HepG2 (cell line): ENCODE data around the gene NSFL1C. TPM values are rescaled to one million over a fixed set of nuclear protein-coding genes. Genes with fewer than 3 reads are reported as not detected.

Experiments used
- ATAC-seq: fragments of 200-7000 bp; cut with Tn5 transposase; 3 replicates; pipeline ENCODE4 v1.9.1; 2020; ENCODE audit warnings: mild to moderate bottlenecking, moderate library complexity
- BruUV-seq: library from RNA; stranded (reverse); fragments of 400-500 nt; replicated peaks from 2 replicates; lab custom pipeline; 2021; lab: Mats Ljungman, UMichigan
- CTCF ChIA-PET: fragments of 300-600 bp; formaldehyde crosslinking; extraction: SDS; loops from one replicate; lab custom pipeline; 2021; ENCODE audit warnings: low total read pairs, inconsistent platforms, low intra/inter-chr PET ratio; lab: Yijun Ruan, JAX
- POLR2A ChIA-PET: fragments of 350-600 bp; sonication (Branson Sonifier 250); formaldehyde crosslinking; loops from one replicate; lab custom pipeline; 2020; ENCODE audit warnings: antibody characterized with exemption, inconsistent platforms; lab: Yijun Ruan, JAX
- DNase-seq: peaks from one replicate; pipeline ENCODE4 v3.0.0-alpha.2; 2015; ENCODE audit warnings: low spot score
- FAIRE-seq: peaks from 3 replicates; lab custom pipeline; 2011; peaks lifted over from hg19 to GRCh38; lab: Jason Lieb, UNC
- H2AFZ ChIP-seq: one replicate; pipeline ENCODE4 v1.6.1; 2011; ENCODE audit warnings: low read length, inconsistent platforms
- H3K27ac ChIP-seq: fragments of 300-600 bp; 3 replicates; pipeline ENCODE4 v1.8.0; 2011; ENCODE audit warnings: mixed run types, mild to moderate bottlenecking, mixed read lengths, low read length, inconsistent platforms; ENCODE audit not compliant: insufficient read depth; ENCODE audit errors: extremely low read length
- H3K27me3 ChIP-seq, 2 experiments: fragments of 200-600 bp in 1 of 2; 2 replicates in 1 of 2; 3 replicates in 1 of 2; pipeline versions ENCODE4 v1.6.0 to v1.8.0; 2011; ENCODE audit warnings: low read length in 2 of 2, mild to moderate bottlenecking in 2 of 2, moderate library complexity in 2 of 2, inconsistent platforms in 1 of 2; ENCODE audit not compliant: insufficient read depth in 2 of 2, control insufficient read depth in 1 of 2
- H3K36me3 ChIP-seq, 2 experiments: fragments of 200-600 bp in 1 of 2; replicated peaks in 1 of 2; 2 replicates in 1 of 2; 3 replicates in 1 of 2; pipeline versions ENCODE4 v1.5.1 to v1.8.0; 2011; ENCODE audit warnings: low read length in 2 of 2, inconsistent platforms in 1 of 2; ENCODE audit not compliant: insufficient read depth in 2 of 2, control insufficient read depth in 1 of 2
- H3K4me1 ChIP-seq: 2 replicates; pipeline ENCODE4 v1.5.1; 2012; ENCODE audit warnings: low read length, inconsistent platforms; ENCODE audit not compliant: insufficient read depth
- H3K4me2 ChIP-seq: 2 replicates; pipeline ENCODE4 v1.6.0; 2011; ENCODE audit warnings: low read depth, low read length, inconsistent platforms
- H3K4me3 ChIP-seq, 3 experiments: fragments of 200-600 bp in 1 of 3; sonication (generic), shearing (Covaris generic) in 1 of 3; replicated peaks in 1 of 3; 2 replicates each; pipeline ENCODE4 v1.5.1; 2011 to 2016; ENCODE audit warnings: low read length in 3 of 3, inconsistent platforms in 2 of 3, low read depth in 2 of 3, mild to moderate bottlenecking in 2 of 3, control low read depth in 1 of 3, mixed read lengths in 1 of 3; ENCODE audit not compliant: insufficient read depth in 1 of 3
- H3K79me2 ChIP-seq: one replicate; pipeline ENCODE4 v1.6.1; 2011; ENCODE audit warnings: low read length, inconsistent platforms; ENCODE audit not compliant: insufficient read depth
- H3K9ac ChIP-seq: 2 replicates; pipeline ENCODE4 v1.6.0; 2011; ENCODE audit warnings: mild to moderate bottlenecking, low read depth, low read length, inconsistent platforms; ENCODE audit not compliant: insufficient read depth
- H3K9me3 ChIP-seq: 2 replicates; pipeline ENCODE4 v1.5.1; 2012; ENCODE audit warnings: mild to moderate bottlenecking, low read length
- H4K20me1 ChIP-seq: 2 replicates; pipeline ENCODE4 v1.6.0; 2011; ENCODE audit warnings: inconsistent platforms, mild to moderate bottlenecking, low read length, moderate library complexity; ENCODE audit not compliant: insufficient read depth
- ATF6 ChIP-seq: sonication (generic); formaldehyde crosslinking; conservative IDR thresholded peaks from 2 replicates; pipeline ENCODE4 v1.4.0; 2020; ENCODE audit warnings: missing genetic modification reagents
- BRD4 ChIP-seq: sonication (generic); formaldehyde crosslinking; IDR thresholded peaks from 2 replicates; pipeline ENCODE4 v1.4.0; 2020; ENCODE audit warnings: missing genetic modification reagents
- FOXP4 ChIP-seq: sonication (generic); formaldehyde crosslinking; IDR thresholded peaks from 2 replicates; pipeline ENCODE4 v1.4.0; 2020; ENCODE audit warnings: missing genetic modification reagents
- HOXD1 ChIP-seq: sonication (generic); formaldehyde crosslinking; IDR thresholded peaks from 2 replicates; pipeline ENCODE4 v1.5.0; 2020; ENCODE audit warnings: missing genetic modification reagents
- IKZF4 ChIP-seq: sonication (generic); formaldehyde crosslinking; IDR thresholded peaks from 2 replicates; pipeline ENCODE4 v1.5.1; 2020; ENCODE audit warnings: borderline replicate concordance, mild to moderate bottlenecking, low read depth, missing genetic modification reagents; ENCODE audit errors: not compliant biosample characterization
- KDM5A ChIP-seq: fragments of 200-600 bp; sonication (generic); IDR thresholded peaks from 2 replicates; pipeline ENCODE4 v1.7.0; 2018; ENCODE audit warnings: antibody characterized with exemption, mild to moderate bottlenecking, low read length, borderline replicate concordance
- MYPOP ChIP-seq: sonication (generic); formaldehyde crosslinking; IDR thresholded peaks from 2 replicates; pipeline ENCODE4 v1.8.1; 2023; ENCODE audit warnings: mild to moderate bottlenecking, moderate library complexity, missing genetic modification reagents
- NFE2L2 ChIP-seq: fragments of 150-350 bp; IDR thresholded peaks from 2 replicates; pipeline ENCODE4 v1.6.1; 2014; ENCODE audit warnings: low read length
- NR1H2 ChIP-seq: sonication (generic); formaldehyde crosslinking; IDR thresholded peaks from 2 replicates; pipeline ENCODE4 v1.8.1; 2022; ENCODE audit warnings: low read depth, missing genetic modification reagents, borderline replicate concordance
- SMARCC2 ChIP-seq: fragments of 450-650 bp; IDR thresholded peaks from 2 replicates; pipeline ENCODE4 v1.6.1; 2017; ENCODE audit warnings: antibody characterized with exemption, mild to moderate bottlenecking
- TP53 ChIP-seq: sonication (generic); formaldehyde crosslinking; conservative IDR thresholded peaks from 2 replicates; pipeline ENCODE4 v1.4.0; 2020; ENCODE audit warnings: missing genetic modification reagents
- ZBTB4 ChIP-seq: sonication (generic); formaldehyde crosslinking; IDR thresholded peaks from 2 replicates; pipeline ENCODE4 v1.4.0; 2020; ENCODE audit warnings: missing genetic modification reagents, mild to moderate bottlenecking, borderline replicate concordance
- ZNF234 ChIP-seq: sonication (generic); formaldehyde crosslinking; conservative IDR thresholded peaks from 2 replicates; pipeline ENCODE4 v1.5.1; 2020; ENCODE audit warnings: mild to moderate bottlenecking, missing genetic modification reagents
- ZNF354B ChIP-seq: sonication (generic); formaldehyde crosslinking; IDR thresholded peaks from 2 replicates; pipeline ENCODE4 v1.8.0; 2022; ENCODE audit warnings: mild to moderate bottlenecking, missing genetic modification reagents
- ZNF556 ChIP-seq: sonication (generic); formaldehyde crosslinking; IDR thresholded peaks from 2 replicates; pipeline ENCODE4 v1.4.0; 2020; ENCODE audit warnings: mild to moderate bottlenecking, missing genetic modification reagents, borderline replicate concordance
- ZNF720 ChIP-seq: sonication (generic); formaldehyde crosslinking; IDR thresholded peaks from 2 replicates; pipeline ENCODE4 v1.4.0; 2020; ENCODE audit warnings: missing genetic modification reagents
- ZNF839 ChIP-seq: sonication (generic); formaldehyde crosslinking; IDR thresholded peaks from 2 replicates; pipeline ENCODE4 v1.4.0; 2020; ENCODE audit warnings: missing genetic modification reagents, mild to moderate bottlenecking, borderline replicate concordance
- ZZZ3 ChIP-seq: sonication (generic); formaldehyde crosslinking; IDR thresholded peaks from 2 replicates; pipeline ENCODE4 v1.4.0; 2020; ENCODE audit warnings: missing genetic modification reagents, mild to moderate bottlenecking, borderline replicate concordance
- WGBS: methylation state at CpG from one replicate; pipeline ENCODE4 v1.1.6; 2017; ENCODE audit warnings: low lambda C conversion rate; 5-methylcytosine and 5-hydroxymethylcytosine counted together
- in situ Hi-C: cut with HindIII; loops from 2 replicates; pipeline ENCODE4 v1.10.0; 2017; ENCODE audit warnings: low pct_unique_long_range_greater_than_20kb; ENCODE audit not compliant: extremely low pct_ligation_motif_present
- intact Hi-C: fragments of 100-400 bp; cut with micrococcal nuclease; formaldehyde crosslinking; loops from one replicate; pipeline ENCODE4 v1.10.0; 2022; ENCODE audit not compliant: unreplicated experiment
- polyA plus RNA-seq, 8 experiments: library from polyadenylated mRNA; depleted of rRNA in 3 of 8; stranded (reverse) in 7 of 8; unstranded in 1 of 8; fragments of >200 nt; fragmentation: Illumina TruSeq in 4 of 8; extraction: Trizol in 4 of 8; gene quantifications; 2 replicates each; pipeline versions ENCODE4 v1.2.1 to v1.2.3, GENCODE V29; 2011 to 2016; ENCODE audit warnings: low read depth in 4 of 8, missing spikeins in 1 of 8, mixed read lengths in 1 of 8; ENCODE audit not compliant: insufficient read depth in 1 of 8
- total RNA-seq, 5 experiments: library from RNA; depleted of rRNA; stranded (reverse); fragments of >200 nt; fragmentation: Illumina TruSeq; extraction: Trizol; gene quantifications; 2 replicates each; pipeline ENCODE4 v1.2.3, GENCODE V29; 2016; ENCODE audit warnings: low read depth in 1 of 5

NSFL1C gene
- total and polyA plus RNA-seq, 2 of the 13 experiments (the other 11 are each of a cell fraction or from before 2014, with no cell fraction given) = 22.9 to 62.7 TPM

GRCh38 chr20:1493536-1493935, 26.9 kb upstream of the NSFL1C start:
- WGBS = 0% methylated on average over 1 of the region's 1 CpG
- no TSS peak for BruUV-seq

More at GRCh38 chr20:1493536-1493935, 26.9 kb upstream of the NSFL1C start:
- no peak overlapping the region for H3K9ac ChIP-seq
- H3K4me3 ChIP-seq = no peak overlapping the region
- H3K4me2 ChIP-seq = no peak overlapping the region
- H3K9me3 ChIP-seq = no peaks in the 10 kb centered on the region
- H3K27me3 ChIP-seq = peaks cover 0 to 26% of the 10 kb centered on the region in 2 experiments; a peak in 3 of 5 replicates
- ATAC-seq (no peak), DNase-seq (no peak)
- no peak overlapping the region for H3K27ac ChIP-seq
- H3K79me2 ChIP-seq = no peaks in the 10 kb centered on the region
- POLR2A ChIA-PET = no interaction called here
- H2AFZ ChIP-seq = no peak overlapping the region
- TF ChIP-seq ZBTB4 (CRISPR knock-in tag) (no peak), ZNF556 (CRISPR knock-in tag) (no peak), ZNF839 (no peak), ZNF234 (CRISPR knock-in tag) (no peak), ATF6 (CRISPR knock-in tag) (no peak), SMARCC2 (no peak), IKZF4 (CRISPR knock-in tag) (no peak), FOXP4 (no peak), ZZZ3 (CRISPR knock-in tag) (no peak), NR1H2 (no peak), TP53 (CRISPR knock-in tag) (no peak), BRD4 (CRISPR knock-in tag) (no peak), NFE2L2 (no peak), ZNF720 (CRISPR knock-in tag) (no peak), ZNF354B (CRISPR knock-in tag) (no peak), HOXD1 (CRISPR knock-in tag) (no peak), KDM5A (no peak), MYPOP (CRISPR knock-in tag) (no peak)
- TF ChIP-seq, all 625 proteins: peak for 0
- Histone ChIP-seq H3K4me1 (no peaks in the 10 kb centered on the region), H4K20me1 (no peaks in the 10 kb centered on the region), H3K36me3 (no peaks in the 10 kb centered on the region)
- intact Hi-C loops (no loop called here), in situ Hi-C loops (no loop called here)
- CTCF ChIA-PET = no interaction called here
- no peak for FAIRE-seq
